GM19395 (cell line): Measurements from ENCODE around the gene CPT1B.
"Not testable (repeated sequence)": the region's sequence is repeated elsewhere in the genome, so short reads cannot be mapped to it uniquely, and the experiment has no call there.

ENCODE experiments used
- ATAC-seq: cut with Tn5 transposase; IDR thresholded peaks from one replicate; pipeline ENCODE4 v1.9.1; 2021; ENCODE audit warnings: mild to moderate bottlenecking, moderate library complexity; ENCODE audit not compliant: unreplicated experiment

The CPT1B gene

DNA sequence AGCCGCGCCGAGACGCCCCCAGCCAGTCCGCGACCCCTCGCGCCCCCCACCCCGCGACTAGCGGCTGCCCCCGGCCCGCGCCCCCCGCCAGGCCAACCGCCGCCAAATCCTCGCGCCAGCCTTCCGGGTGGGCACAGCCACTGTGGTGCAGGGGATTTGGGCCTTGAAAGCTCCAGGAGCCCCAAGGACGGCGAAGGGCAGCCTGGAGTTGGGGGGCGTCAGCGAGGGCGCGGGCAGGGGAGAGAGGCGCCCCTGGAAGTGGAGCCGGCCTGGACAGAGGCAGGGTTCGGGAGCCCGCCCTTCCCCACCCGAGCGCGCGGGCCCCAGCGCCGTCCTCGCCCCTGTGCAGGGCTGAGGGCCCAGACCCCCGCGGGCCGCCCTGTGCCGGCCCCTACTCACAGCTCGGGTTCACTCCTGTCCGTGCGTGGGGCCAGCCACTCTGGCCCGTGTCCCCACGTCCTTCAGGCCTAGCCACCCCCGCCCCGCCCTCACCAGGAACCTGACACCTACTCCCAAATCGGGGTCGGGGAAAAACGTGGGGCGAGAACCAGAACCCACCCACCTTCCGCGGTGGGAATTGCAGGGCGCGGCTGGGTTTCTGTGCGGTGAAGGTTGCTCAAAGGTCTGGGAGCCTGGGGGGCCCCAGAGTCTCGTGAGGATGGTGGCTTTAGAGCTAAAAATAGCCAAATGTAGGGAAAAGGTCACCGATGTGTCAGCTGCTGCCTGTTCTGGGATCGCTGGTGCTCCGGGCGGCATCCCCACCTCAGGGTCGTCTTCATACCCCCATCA lies at the start of gene CPT1B:
Gene CPT1B, minus strand, starts transcription at position 441 of the 789 bp plus-strand sequence. CDS start 512 bp downstream, outside the sequence.
- ATAC-seq = no peak

DNA sequence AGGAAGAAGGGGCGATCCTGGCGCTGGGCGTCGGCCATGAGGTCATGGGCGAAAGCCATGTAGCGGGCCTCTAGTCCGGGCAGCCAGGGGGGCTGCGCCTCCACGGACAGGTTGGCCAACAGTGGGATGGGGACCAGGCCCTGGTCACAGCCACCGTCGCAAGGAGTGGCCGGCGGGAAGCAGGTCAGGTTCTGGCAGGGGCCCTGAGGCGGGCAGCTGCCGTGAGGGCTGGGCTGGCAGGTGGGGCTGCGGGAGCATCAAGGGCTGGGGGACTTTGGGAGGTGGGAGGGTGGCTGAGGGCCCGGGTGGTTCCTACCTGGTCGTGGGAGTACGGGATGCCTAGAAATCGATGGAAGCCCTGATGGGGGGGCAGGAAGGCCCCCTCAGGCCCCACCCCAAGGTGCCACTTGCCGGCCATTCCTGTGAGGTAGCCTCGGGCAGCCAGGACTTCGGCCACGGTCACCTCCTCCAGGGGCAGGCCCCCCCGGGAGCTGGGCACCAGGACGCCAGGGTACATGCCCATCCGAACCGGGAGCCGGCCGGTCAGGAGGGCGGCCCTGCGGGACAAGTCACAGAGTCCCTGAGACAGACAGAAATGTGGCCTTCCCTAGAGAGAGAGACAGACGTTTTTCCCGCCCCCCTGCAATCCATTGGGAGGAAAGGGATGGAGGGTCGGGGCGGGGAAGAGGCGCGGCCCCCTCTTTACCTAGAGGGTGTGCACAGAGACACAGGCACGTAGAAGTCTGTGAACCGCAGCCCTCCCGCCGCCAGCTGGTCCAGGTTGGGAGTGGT lies 48.8 kb upstream of the CPT1B start:
- ATAC-seq = no peak

DNA sequence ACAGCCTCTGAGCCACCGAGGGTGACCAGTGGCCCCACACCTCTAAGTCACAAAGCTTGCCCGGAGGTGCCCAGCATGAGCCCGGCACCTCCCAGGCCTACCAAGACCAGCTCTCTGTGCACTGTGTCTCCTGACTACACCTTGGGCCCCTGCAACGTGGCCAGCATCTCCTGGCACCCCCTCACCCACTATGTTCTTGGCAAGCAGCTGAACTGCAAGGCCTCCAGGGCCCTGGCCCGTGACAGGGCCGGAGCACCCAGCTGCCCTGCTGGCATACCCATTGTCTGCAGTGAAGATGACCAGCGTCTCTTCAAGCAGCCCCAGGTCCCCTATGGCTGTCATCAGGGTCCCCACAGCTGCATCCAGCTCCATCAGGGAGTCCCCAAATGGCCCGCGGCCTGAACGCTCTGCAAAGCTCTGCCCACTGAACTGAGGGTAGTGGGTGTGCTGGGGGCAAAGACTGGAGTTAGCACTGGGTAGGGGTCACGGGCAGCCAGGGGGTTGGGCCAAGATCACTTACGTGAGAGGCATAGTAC lies 48.2 kb upstream of the CPT1B start:
- no peak for ATAC-seq

DNA sequence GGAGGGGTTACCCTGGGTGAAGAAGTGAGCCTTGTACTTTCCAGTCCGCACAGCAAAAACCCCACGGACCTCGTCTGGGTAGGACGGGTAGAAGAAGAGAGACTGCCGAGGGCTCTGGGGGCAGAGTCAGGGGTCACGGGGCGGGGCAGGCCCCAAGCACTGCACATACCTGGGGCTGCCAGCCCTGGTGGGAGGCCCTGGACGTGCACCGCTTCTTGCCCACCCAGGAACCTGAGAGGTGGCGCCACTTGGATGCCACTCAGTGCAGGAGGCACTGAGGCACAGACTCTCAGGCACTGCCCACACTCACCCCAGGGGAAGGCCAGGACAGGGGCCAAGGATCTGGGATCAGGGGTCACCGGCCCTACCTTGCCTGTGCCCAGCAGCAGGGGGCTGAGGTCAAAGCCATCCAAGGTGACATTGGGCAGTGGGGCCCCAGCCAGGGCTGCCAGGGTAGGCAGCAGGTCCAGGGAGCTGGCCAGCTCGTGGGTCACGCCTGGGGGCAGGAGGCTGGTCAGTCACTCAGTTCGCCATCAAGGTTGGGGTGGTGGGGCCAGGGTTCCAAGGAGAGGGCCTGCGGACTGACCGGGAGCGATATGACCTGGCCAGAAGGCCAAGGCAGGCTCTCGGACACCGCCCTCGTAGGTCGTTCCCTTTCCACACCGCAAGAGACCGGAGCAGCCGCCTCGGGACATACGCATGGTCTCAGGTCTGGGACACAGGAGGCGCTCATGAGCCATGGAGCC lies 47.5 kb upstream of the CPT1B start:
- no peak for ATAC-seq

- ATAC-seq = no peak
Observed at GRCh38 chr22:50625131-50625567, 46.9 kb upstream of the CPT1B start.

GRCh38 chr22:50624347-50625130 lies 46.3 kb upstream of the CPT1B start:
- ATAC-seq = no peak

- no peak for ATAC-seq
Observed at GRCh38 chr22:50622723-50623327, 44.6 kb upstream of the CPT1B start.

DNA sequence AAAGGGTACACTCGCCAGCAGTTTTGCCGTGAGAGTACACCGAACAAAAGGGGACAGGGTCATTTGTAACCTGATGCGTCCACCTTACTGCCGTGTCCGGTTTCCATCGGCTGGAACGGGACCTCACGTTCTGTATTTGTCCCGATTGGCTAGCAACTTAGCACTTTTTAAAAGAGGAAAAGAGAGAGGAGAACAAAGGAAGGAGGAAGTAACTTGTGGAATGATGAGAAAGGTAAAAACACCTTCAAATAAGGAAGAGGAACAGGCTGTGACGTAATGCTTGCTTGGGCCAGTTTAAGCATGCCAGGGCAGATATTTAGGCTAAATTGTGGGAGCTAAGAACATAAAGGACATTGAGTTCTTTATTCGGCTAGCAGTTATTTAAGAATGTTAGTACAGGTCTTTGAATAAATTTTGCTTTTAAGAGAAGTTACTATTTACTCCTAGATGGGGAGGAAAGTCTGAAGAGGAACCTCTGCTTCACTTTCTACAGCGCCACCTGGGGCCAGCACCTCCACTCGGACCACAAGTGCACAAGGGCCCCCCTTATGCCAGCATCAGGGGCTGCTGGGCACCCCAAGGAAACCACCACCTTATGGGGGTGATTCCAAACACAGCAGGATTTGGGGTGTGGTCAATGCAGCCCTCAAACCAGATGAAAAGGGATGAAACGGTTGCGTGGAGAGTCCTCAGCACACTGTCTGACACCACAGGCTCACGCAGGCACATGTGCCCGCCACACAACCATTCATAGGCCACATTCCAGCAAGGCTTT lies 43.9 kb upstream of the CPT1B start:
- no peak for ATAC-seq

GRCh38 chr22:50621356-50621880 lies 43.2 kb upstream of the CPT1B start:
- peak; percentile 49 for ATAC-seq

DNA sequence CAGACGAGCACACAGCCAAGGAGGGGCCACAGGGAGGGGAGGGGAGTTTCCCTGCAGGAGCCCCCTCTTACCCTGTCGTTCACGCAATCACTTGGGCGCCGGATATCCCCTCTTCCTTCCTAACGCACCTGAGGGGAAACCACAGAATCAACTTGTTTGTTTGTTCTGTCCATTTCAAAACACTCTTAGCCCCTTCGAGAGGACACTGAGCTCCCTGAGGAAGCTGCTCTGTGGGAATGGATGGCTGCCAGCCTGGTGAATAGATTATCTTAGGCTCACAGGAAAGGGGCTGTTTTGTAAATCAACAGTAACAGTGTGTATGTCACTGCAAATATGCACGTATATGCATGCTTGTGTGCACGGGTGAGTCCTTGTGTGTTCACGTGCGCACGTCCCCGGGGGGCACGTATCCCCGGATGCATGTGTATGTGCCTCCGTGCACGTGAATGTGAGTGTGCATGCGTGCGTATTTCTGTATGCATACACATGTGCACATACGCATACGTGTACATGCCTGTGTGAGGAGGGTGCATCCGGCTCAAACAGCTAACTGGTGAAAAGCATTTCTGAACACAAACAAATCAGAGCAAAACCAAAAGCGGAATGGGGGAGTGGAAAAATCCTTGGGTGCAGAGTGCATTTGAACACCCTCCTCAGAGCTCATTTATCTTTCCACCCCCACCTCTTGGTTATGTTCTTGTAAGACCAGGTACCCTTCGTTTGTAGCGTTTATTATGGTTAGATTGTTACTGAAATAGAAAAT lies 42.5 kb upstream of the CPT1B start:
- ATAC-seq = peak; percentile 65

- not testable (repeated sequence) for ATAC-seq
Observed at GRCh38 chr22:50614296-50614695, 36.1 kb upstream of the CPT1B start.

GRCh38 chr22:50613291-50613981 lies 35.2 kb upstream of the CPT1B start:
- ATAC-seq = no peak

DNA sequence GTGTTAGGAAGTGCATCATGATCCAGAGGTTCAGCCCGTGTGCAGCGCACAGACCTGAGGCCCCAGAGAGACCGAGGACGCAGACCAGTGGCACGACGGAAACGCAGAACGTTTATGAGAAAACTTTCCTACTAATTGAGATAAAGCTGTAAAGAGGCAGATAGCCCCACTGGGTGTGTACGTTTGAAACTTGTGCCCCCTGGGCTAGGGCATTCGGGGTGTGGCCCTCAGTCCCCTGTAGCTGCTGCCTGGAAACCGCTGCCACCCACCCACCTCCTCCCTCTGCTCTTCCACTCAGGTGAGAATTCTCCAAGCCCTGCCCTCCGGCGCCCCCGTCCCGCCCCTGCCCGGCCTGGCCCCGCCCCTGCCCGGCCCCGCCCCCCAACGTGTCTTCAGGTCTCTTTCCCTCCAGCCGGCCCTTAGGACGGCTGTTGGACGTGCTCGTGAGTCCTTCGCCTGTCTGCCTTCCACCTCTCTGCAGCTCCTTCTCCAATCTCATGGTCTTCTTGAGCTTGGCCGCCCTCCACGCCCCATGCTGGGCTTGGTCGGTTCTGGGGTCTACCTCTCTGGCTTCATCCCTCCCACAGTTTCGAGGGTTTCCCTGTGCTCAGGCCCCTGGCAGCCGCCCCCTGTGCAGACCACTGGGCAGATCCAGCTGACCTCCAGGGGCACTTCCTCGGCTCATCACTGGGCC lies 34.4 kb upstream of the CPT1B start:
- no peak for ATAC-seq

DNA sequence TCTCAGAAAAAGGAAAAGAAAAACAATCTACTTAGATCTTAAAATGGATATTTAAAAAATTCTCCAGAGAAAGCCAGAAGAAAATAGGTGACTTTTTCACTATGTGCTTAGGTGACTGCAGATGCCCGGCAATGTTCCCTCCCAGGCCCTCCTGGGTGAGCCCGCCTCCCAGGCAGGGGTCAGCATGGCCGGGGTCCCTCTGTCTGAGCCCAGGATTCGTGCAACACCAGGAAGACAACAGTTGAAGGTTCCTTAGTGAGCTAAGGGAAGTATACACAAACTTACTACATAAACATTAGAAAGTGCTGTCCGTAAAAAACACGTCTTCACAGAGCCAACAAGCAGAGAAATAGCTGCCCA lies 33.9 kb upstream of the CPT1B start:
- no peak for ATAC-seq

DNA sequence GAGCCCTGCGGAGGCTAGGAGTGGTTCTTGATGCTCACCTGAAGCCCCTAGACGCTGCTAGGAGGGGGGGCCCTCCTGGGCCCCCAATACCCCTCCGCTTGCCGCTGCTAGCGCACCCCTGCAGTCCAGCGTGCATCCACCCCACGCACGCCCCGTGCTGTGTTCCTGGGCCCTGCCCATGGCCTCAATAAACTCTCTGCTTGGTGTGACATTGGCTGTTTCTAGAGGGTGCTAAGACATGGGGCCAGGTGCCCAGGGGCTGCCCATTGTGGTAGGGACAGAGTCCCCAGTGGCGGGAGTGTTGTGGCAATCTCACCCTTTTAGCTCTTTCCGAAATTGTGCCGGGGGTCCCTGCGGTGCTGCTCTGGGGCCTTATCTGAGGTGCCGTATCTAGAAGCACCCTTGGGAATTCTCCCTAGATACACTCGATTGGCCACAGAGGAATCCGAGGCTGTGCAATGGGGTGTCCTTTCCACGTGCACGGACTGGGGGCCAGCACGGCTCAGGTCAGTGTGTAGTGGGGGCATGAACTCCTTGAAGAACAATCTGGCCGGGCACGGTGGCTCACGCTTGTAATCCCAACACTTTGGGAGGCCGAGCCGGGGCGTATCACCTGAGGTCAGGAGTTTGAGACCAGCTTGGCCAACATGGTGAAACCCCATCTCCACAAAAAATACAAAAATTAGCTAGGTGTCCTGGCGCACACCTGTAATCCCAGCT lies 33.3 kb upstream of the CPT1B start:
- no peak for ATAC-seq

DNA sequence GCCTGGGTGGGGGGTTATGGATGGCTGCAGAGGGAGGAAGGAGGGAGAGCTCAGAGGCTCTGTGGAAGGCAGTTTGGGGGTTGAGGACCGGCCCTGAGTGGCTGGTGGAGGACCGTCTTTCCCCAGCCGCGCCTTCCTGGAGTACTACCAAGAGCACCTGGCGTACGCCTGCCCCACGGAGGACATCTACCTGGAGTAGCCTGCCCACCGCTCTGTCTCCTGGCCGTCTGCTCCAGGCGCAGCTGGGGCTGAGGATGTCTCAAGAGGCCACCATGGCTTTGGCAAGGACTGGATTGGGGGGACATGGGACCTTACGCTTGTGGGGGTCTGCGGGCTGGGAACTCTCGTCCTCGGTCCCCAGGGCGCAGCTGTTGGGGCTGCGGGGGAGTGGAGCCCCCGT lies 32.4 kb upstream of the CPT1B start:
- ATAC-seq = no peak
